Measurements from ENCODE around the gene TMEM35B. TPM values are rescaled to one million over a fixed set of nuclear protein-coding genes. Genes with fewer than 3 reads are reported as not detected.
A peak's percentile ranks its signal among the peaks of the same experiment; 100 is the strongest.

Gene TMEM35B
- total and polyA plus RNA-seq, 11 donors = 4.0 to 19.9 (median 12.3) TPM

GRCh38 chr1:34983700-34984355 is 1.3 kb downstream of the TMEM35B start:
- ATAC-seq (peak in 2 of 4 donors; percentile 3 to 22), DNase-seq (no peak)
- Histone ChIP-seq H3K36me3 (peaks cover 0 to 38% (median 24%) of the 10 kb centered on the region in 9 donors), H3K9me3 (no peaks in the 10 kb centered on the region), H3K4me3 (peak overlapping the region in 11 of 12 donors; percentile 52 to 99 (median 85)), H3K27me3 (no peaks in the 10 kb centered on the region), H3K27ac (peak overlapping the region in 11 of 12 donors; percentile 74 to 98 (median 94)), H3K4me1 (peaks cover 0 to 29% (median 18%) of the 10 kb centered on the region in 12 donors)
- TF ChIP-seq POLR2A (IDR thresholded peaks at IDR 0.05) = no peak
- WGBS, 4 donors = 60 to 78% (median 69%) methylated on average over 4 of the region's 4 CpGs
- intact Hi-C loops (cut with DNase I) = loop anchor here in 4 of 10 donors (5.0 to 10.0 kb wide), 3 partner anchors 117 to 197 kb away; no protein-coding TSS in a partner anchor

- H3K4me3 ChIP-seq = no peak overlapping the region
- no peak for ATAC-seq
- DNase-seq = no peak
- H3K27ac ChIP-seq = no peak overlapping the region
- no peaks in the 10 kb centered on the region for H3K27me3 ChIP-seq
- H3K9me3 ChIP-seq = no peaks in the 10 kb centered on the region
- H3K4me1 ChIP-seq = peaks cover 0 to 29% (median 18%) of the 10 kb centered on the region in 12 donors
- whole genome bisulfite sequencing, 4 donors = 95 to 97% (median 95%) methylated on average over 5 of the region's 5 CpGs
- TF ChIP-seq CTCF (IDR thresholded peaks at IDR 0.05) = no peak
- TF ChIP-seq POLR2A (IDR thresholded peaks at IDR 0.05) = no peak
- intact Hi-C loops (cut with DNase I) = loop anchor here in 4 of 10 donors (5.0 to 10.0 kb wide), 3 partner anchors 116 to 196 kb away; no protein-coding TSS in a partner anchor
- H3K36me3 ChIP-seq = peaks cover 0 to 32% (median 14%) of the 10 kb centered on the region in 9 donors
Observed at GRCh38 chr1:34982820-34983376, 2.2 kb downstream of the TMEM35B start.

- DNase-seq = no peak
- Histone ChIP-seq H3K4me3 (no peak overlapping the region), H3K9me3 (no peaks in the 10 kb centered on the region), H3K27me3 (no peaks in the 10 kb centered on the region), H3K4me1 (peaks cover 0 to 26% (median 15%) of the 10 kb centered on the region in 12 donors), H3K27ac (no peak overlapping the region), H3K36me3 (peaks cover 0 to 20% (median 10%) of the 10 kb centered on the region in 9 donors)
- intact Hi-C loops (cut with DNase I) = loop anchor here in 4 of 10 donors (5.0 to 10.0 kb wide), 3 partner anchors 113 to 193 kb away; no protein-coding TSS in a partner anchor
- no peak for ATAC-seq
- no peak for TF ChIP-seq POLR2A (IDR thresholded peaks at IDR 0.05)
- 81 to 95% (median 82%) methylated on average over 2 of the region's 2 CpGs for WGBS, 4 donors
Observed at GRCh38 chr1:34980715-34981114, 4.4 kb downstream of the TMEM35B start.

GRCh38 chr1:34978921-34979320 is 6.2 kb downstream of the TMEM35B start:
- ATAC-seq (no peak), DNase-seq (no peak)
- 55 to 65% (median 63%) methylated on average over 6 of the region's 6 CpGs for WGBS, 4 donors
- no peaks in the 10 kb centered on the region for H3K27me3 ChIP-seq
- no peaks in the 10 kb centered on the region for H3K9me3 ChIP-seq
- peaks cover 0 to 20% (median 8%) of the 10 kb centered on the region in 12 donors for H3K4me1 ChIP-seq
- TF ChIP-seq POLR2A (IDR thresholded peaks at IDR 0.05) (no peak), CTCF (IDR thresholded peaks at IDR 0.05) (no peak)
- H3K4me3 ChIP-seq = no peak overlapping the region
- intact Hi-C loops (cut with DNase I) = loop anchor here in 1 of 10 donors (5.0 kb wide), 1 partner anchor 112 kb away; no protein-coding TSS in a partner anchor
- H3K36me3 ChIP-seq = peaks cover 0 to 20% (median 10%) of the 10 kb centered on the region in 9 donors
- H3K27ac ChIP-seq = no peak overlapping the region

- Histone ChIP-seq H3K4me3 (no peak overlapping the region), H3K27me3 (no peaks in the 10 kb centered on the region), H3K4me1 (peaks cover 0 to 9% (median under 1%) of the 10 kb centered on the region in 12 donors), H3K27ac (no peak overlapping the region), H3K9me3 (no peaks in the 10 kb centered on the region), H3K36me3 (peaks cover 0 to 20% (median 10%) of the 10 kb centered on the region in 9 donors)
- WGBS, 4 donors = 94 to 100% (median 97%) methylated on average over 2 of the region's 2 CpGs
- ATAC-seq (no peak), DNase-seq (no peak)
- intact Hi-C loops (cut with DNase I) = loop anchor here in 1 of 10 donors (5.0 kb wide), 1 partner anchor 111 kb away; no protein-coding TSS in a partner anchor
- no peak for TF ChIP-seq POLR2A (IDR thresholded peaks at IDR 0.05)
- no peak for TF ChIP-seq CTCF (IDR thresholded peaks at IDR 0.05)
Observed at GRCh38 chr1:34977858-34978257, 7.3 kb downstream of the TMEM35B start.

All from heart left ventricle (tissue), 16 donors.